ENCODE measurements around the gene PIK3R3. TPM values are rescaled to one million over a fixed set of nuclear protein-coding genes. Genes with fewer than 3 reads are reported as not detected.

The PIK3R3 gene
- polyA plus RNA-seq, 1 donor (not counting 4 experiments of a cell fraction or from before 2014, with no cell fraction given) = 11.9 TPM

DNA sequence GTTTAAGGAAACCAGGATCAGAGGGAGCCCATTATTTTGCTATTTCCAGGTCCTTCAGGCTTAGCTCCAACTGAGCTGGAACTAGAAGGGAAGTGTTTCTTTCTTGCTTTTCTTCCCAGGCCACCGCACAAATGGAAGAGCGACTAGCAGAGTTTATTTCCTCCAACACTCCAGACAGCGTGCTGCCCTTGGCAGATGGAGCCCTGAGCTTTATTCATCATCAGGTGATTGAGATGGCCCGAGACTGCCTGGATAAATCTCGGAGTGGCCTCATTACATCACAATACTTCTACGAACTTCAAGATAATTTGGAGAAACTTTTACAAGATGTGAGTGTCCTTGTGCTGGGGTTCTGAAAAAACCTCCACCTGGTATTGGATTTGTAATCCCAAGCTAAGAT is 121.8 kb downstream of the PIK3R3 start:
- no peaks in the 10 kb centered on the region for H4K20me1 ChIP-seq (ENCODE audit: control insufficient read depth, extremely low read depth, insufficient read depth, low read length)
- H3K36me3 ChIP-seq (ENCODE audit: control insufficient read depth in 2 of 2, extremely low read depth in 1 of 2, insufficient read depth in 2 of 2, low read length in 2 of 2) = peaks cover 8 to 14% of the 10 kb centered on the region in 2 experiments
- no peak overlapping the region for H3K4me2 ChIP-seq (ENCODE audit: control insufficient read depth, extremely low read depth, insufficient read depth, low read depth, low read length)
- dilution Hi-C loops (cut with MboI; ENCODE audit: extremely low pct_ligation_motif_present, low sequenced_read_pairs) = no loop called here
- H3K27ac ChIP-seq (ENCODE audit: control insufficient read depth, insufficient read depth, low read length) = no peak overlapping the region
- peaks cover 12% of the 10 kb centered on the region for H3K4me1 ChIP-seq (ENCODE audit: control insufficient read depth, extremely low read depth, insufficient read depth, low read length)
- DNase-seq (ENCODE audit: low read depth, low spot score) = no peak
- H3K9me1 ChIP-seq (ENCODE audit: control insufficient read depth, extremely low read depth, insufficient read depth, low read length) = no peaks in the 10 kb centered on the region
- H3K9ac ChIP-seq (ENCODE audit: control insufficient read depth, extremely low read depth, insufficient read depth, low read length) = no peak overlapping the region
- TF ChIP-seq EZH2 (IDR thresholded peaks at IDR 0.05; ENCODE audit: low read length) = no peak
- TF ChIP-seq, protein P1, sequence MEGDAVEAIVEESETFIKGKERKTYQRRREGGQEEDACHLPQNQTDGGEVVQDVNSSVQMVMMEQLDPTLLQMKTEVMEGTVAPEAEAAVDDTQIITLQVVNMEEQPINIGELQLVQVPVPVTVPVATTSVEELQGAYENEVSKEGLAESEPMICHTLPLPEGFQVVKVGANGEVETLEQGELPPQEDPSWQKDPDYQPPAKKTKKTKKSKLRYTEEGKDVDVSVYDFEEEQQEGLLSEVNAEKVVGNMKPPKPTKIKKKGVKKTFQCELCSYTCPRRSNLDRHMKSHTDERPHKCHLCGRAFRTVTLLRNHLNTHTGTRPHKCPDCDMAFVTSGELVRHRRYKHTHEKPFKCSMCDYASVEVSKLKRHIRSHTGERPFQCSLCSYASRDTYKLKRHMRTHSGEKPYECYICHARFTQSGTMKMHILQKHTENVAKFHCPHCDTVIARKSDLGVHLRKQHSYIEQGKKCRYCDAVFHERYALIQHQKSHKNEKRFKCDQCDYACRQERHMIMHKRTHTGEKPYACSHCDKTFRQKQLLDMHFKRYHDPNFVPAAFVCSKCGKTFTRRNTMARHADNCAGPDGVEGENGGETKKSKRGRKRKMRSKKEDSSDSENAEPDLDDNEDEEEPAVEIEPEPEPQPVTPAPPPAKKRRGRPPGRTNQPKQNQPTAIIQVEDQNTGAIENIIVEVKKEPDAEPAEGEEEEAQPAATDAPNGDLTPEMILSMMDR (optimal IDR thresholded peaks at IDR 0.05 in 1 of 3, IDR thresholded peaks at IDR 0.05 in 1 of 3, conservative IDR thresholded peaks at IDR 0.05 in 1 of 3; ENCODE audit: extremely low read depth in 1 of 3, insufficient read depth in 2 of 3, low read length in 3 of 3) = no peak
- no peak overlapping the region for H2AFZ ChIP-seq (ENCODE audit: control insufficient read depth, low read length)
- H3K9me3 ChIP-seq (ENCODE audit: control insufficient read depth, low read depth, low read length) = no peaks in the 10 kb centered on the region
- no peaks in the 10 kb centered on the region for H3K27me3 ChIP-seq (ENCODE audit: control insufficient read depth, extremely low read depth, insufficient read depth, low read length)
- no peak overlapping the region for H3K4me3 ChIP-seq (ENCODE audit: control insufficient read depth in 2 of 3, extremely low read depth in 1 of 3, insufficient read depth in 2 of 3, low read depth in 1 of 3, low read length in 3 of 3)
- no peak for FAIRE-seq
- no peaks in the 10 kb centered on the region for H3K79me2 ChIP-seq (ENCODE audit: control insufficient read depth, insufficient read depth, low read length)

DNA sequence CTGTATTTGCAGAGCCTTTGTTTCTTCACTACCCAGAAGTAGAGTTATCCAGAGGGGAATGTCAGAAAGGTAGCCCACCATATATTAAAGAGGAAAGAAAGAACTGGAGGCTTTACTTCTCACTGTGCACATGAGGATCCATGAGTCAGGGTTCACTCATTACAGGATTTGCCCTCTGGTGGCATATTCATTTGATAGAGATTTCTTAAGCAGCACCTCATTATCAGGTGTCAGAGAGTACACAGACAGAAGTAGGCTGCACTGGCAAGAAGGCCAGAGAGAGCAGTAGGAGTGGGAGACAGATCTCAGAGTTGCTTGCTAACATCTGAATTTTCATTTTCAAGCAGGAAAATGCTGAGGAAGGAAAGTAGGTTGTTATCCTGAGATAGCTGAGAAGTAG is 123.8 kb downstream of the PIK3R3 start:
- H3K4me2 ChIP-seq (ENCODE audit: control insufficient read depth, extremely low read depth, insufficient read depth, low read depth, low read length) = peak overlapping the region; percentile 47
- H3K9me3 ChIP-seq (ENCODE audit: control insufficient read depth, low read depth, low read length) = no peaks in the 10 kb centered on the region
- dilution Hi-C loops (cut with MboI; ENCODE audit: extremely low pct_ligation_motif_present, low sequenced_read_pairs) = no loop called here
- H3K4me3 ChIP-seq (ENCODE audit: control insufficient read depth in 2 of 3, extremely low read depth in 1 of 3, insufficient read depth in 2 of 3, low read depth in 1 of 3, low read length in 3 of 3) = no peak overlapping the region
- H3K27me3 ChIP-seq (ENCODE audit: control insufficient read depth, extremely low read depth, insufficient read depth, low read length) = no peaks in the 10 kb centered on the region
- TF ChIP-seq, protein P1 (optimal IDR thresholded peaks at IDR 0.05 in 1 of 3, IDR thresholded peaks at IDR 0.05 in 1 of 3, conservative IDR thresholded peaks at IDR 0.05 in 1 of 3; ENCODE audit: extremely low read depth in 1 of 3, insufficient read depth in 2 of 3, low read length in 3 of 3) = peak in 1 of 3 experiments; percentile 26
- TF ChIP-seq EZH2 (IDR thresholded peaks at IDR 0.05; ENCODE audit: low read length) = no peak
- H3K9me1 ChIP-seq (ENCODE audit: control insufficient read depth, extremely low read depth, insufficient read depth, low read length) = no peaks in the 10 kb centered on the region
- peaks cover 12% of the 10 kb centered on the region for H3K4me1 ChIP-seq (ENCODE audit: control insufficient read depth, extremely low read depth, insufficient read depth, low read length)
- FAIRE-seq (peak; percentile 66), DNase-seq (ENCODE audit: low read depth, low spot score) (no peak)
- no peak overlapping the region for H3K9ac ChIP-seq (ENCODE audit: control insufficient read depth, extremely low read depth, insufficient read depth, low read length)
- H4K20me1 ChIP-seq (ENCODE audit: control insufficient read depth, extremely low read depth, insufficient read depth, low read length) = no peaks in the 10 kb centered on the region
- H2AFZ ChIP-seq (ENCODE audit: control insufficient read depth, low read length) = no peak overlapping the region
- H3K36me3 ChIP-seq (ENCODE audit: control insufficient read depth in 2 of 2, extremely low read depth in 1 of 2, insufficient read depth in 2 of 2, low read length in 2 of 2) = peaks cover 8 to 14% of the 10 kb centered on the region in 2 experiments
- H3K79me2 ChIP-seq (ENCODE audit: control insufficient read depth, insufficient read depth, low read length) = no peaks in the 10 kb centered on the region
- peak overlapping the region; percentile 20 for H3K27ac ChIP-seq (ENCODE audit: control insufficient read depth, insufficient read depth, low read length)

Data from keratinocyte (primary cell).